ENCODE results near the gene MNS1. TPM values are rescaled to one million over a fixed set of nuclear protein-coding genes. Genes with fewer than 3 reads are reported as not detected.

Gene MNS1
- total RNA-seq, 1 donor from 2014 or later: 0.86 TPM

- no peak overlapping the region for H3K4me3 Mint-ChIP-seq (ENCODE audit: unreplicated experiment)
Observed at GRCh38 chr15:56472278-56472677, 7.3 kb upstream of the MNS1 start.

GRCh38 chr15:56471440-56472069 is 6.6 kb upstream of the MNS1 start:
- H3K27ac Mint-ChIP-seq (ENCODE audit: unreplicated experiment): no peak overlapping the region
- no peaks in the 10 kb centered on the region for H3K9me3 ChIP-seq (ENCODE audit: insufficient read depth, low read depth, low read length)
- TF ChIP-seq CTCF (IDR thresholded peaks at IDR 0.05; ENCODE audit: insufficient read depth, low read depth, low read length) (no peak), EZH2 (IDR thresholded peaks at IDR 0.05; ENCODE audit: insufficient read depth, low read length) (no peak)
- H3K4me1 Mint-ChIP-seq (ENCODE audit: low read depth, unreplicated experiment): peaks cover 6% of the 10 kb centered on the region
- no peak overlapping the region for H3K4me3 Mint-ChIP-seq (ENCODE audit: unreplicated experiment)
- DNase-seq (ENCODE audit: low read depth) (no peak), FAIRE-seq (no peak)
- H3K27ac ChIP-seq (ENCODE audit: low read depth, low read length): no peak overlapping the region
- H3K4me2 ChIP-seq (ENCODE audit: low read length): no peak overlapping the region
- peaks cover 6% of the 10 kb centered on the region for H3K27me3 Mint-ChIP-seq (ENCODE audit: low read depth, unreplicated experiment)
- H3K36me3 ChIP-seq (ENCODE audit: insufficient read depth, low read length): no peaks in the 10 kb centered on the region
- no peak overlapping the region for H3K4me3 ChIP-seq (ENCODE audit: insufficient read depth, low read depth, low read length)
- no peaks in the 10 kb centered on the region for H4K20me1 ChIP-seq (ENCODE audit: insufficient read depth, low read length)
- H3K79me2 ChIP-seq (ENCODE audit: insufficient read depth, low read length): no peaks in the 10 kb centered on the region
- H3K4me1 ChIP-seq (ENCODE audit: insufficient read depth, low read length): no peaks in the 10 kb centered on the region
- H2AFZ ChIP-seq (ENCODE audit: low read depth, low read length): no peak overlapping the region
- peaks cover 14% of the 10 kb centered on the region for H3K27me3 ChIP-seq (ENCODE audit: insufficient read depth, low read length)
- no peaks in the 10 kb centered on the region for H3K9me3 Mint-ChIP-seq (ENCODE audit: unreplicated experiment)
- H3K36me3 Mint-ChIP-seq (ENCODE audit: low read depth, unreplicated experiment): no peaks in the 10 kb centered on the region
- H3K9ac ChIP-seq (ENCODE audit: low read length): no peak overlapping the region

More at GRCh38 chr15:56472278-56472677, 7.3 kb upstream of the MNS1 start:
- Histone ChIP-seq H3K4me2 (ENCODE audit: low read length) (no peak overlapping the region), H4K20me1 (ENCODE audit: insufficient read depth, low read length) (no peaks in the 10 kb centered on the region), H3K9ac (ENCODE audit: low read length) (no peak overlapping the region), H3K27ac (ENCODE audit: low read depth, low read length) (no peak overlapping the region), H3K9me3 (ENCODE audit: insufficient read depth, low read depth, low read length) (no peaks in the 10 kb centered on the region), H3K27me3 (ENCODE audit: insufficient read depth, low read length) (peaks cover 14% of the 10 kb centered on the region), H2AFZ (ENCODE audit: low read depth, low read length) (no peak overlapping the region), H3K36me3 (ENCODE audit: insufficient read depth, low read length) (no peaks in the 10 kb centered on the region), H3K4me3 (ENCODE audit: insufficient read depth, low read depth, low read length) (no peak overlapping the region), H3K4me1 (ENCODE audit: insufficient read depth, low read length) (no peaks in the 10 kb centered on the region), H3K79me2 (ENCODE audit: insufficient read depth, low read length) (no peaks in the 10 kb centered on the region)
- DNase-seq (ENCODE audit: low read depth) (no peak), FAIRE-seq (no peak)
- Mint-ChIP-seq H3K27me3 (ENCODE audit: low read depth, unreplicated experiment) (peaks cover 6% of the 10 kb centered on the region), H3K27ac (ENCODE audit: unreplicated experiment) (no peak overlapping the region), H3K4me1 (ENCODE audit: low read depth, unreplicated experiment) (peaks cover 6% of the 10 kb centered on the region), H3K9me3 (ENCODE audit: unreplicated experiment) (no peaks in the 10 kb centered on the region), H3K36me3 (ENCODE audit: low read depth, unreplicated experiment) (no peaks in the 10 kb centered on the region)
- TF ChIP-seq CTCF (IDR thresholded peaks at IDR 0.05; ENCODE audit: insufficient read depth, low read depth, low read length) (no peak), EZH2 (IDR thresholded peaks at IDR 0.05; ENCODE audit: insufficient read depth, low read length) (no peak)

GRCh38 chr15:56469483-56469882 is 4.5 kb upstream of the MNS1 start:
- H3K4me1 ChIP-seq (ENCODE audit: insufficient read depth, low read length): peaks cover 4% of the 10 kb centered on the region
- DNase-seq (ENCODE audit: low read depth): no peak
- H3K4me1 Mint-ChIP-seq (ENCODE audit: low read depth, unreplicated experiment): peaks cover 6% of the 10 kb centered on the region
- no peak overlapping the region for H2AFZ ChIP-seq (ENCODE audit: low read depth, low read length)
- no peak overlapping the region for H3K4me3 Mint-ChIP-seq (ENCODE audit: unreplicated experiment)
- H3K9me3 ChIP-seq (ENCODE audit: insufficient read depth, low read depth, low read length): no peaks in the 10 kb centered on the region
- no peak for FAIRE-seq
- no peaks in the 10 kb centered on the region for H3K36me3 ChIP-seq (ENCODE audit: insufficient read depth, low read length)
- no peak overlapping the region for H3K4me2 ChIP-seq (ENCODE audit: low read length)
- no peaks in the 10 kb centered on the region for H3K79me2 ChIP-seq (ENCODE audit: insufficient read depth, low read length)
- no peaks in the 10 kb centered on the region for H4K20me1 ChIP-seq (ENCODE audit: insufficient read depth, low read length)
- peaks cover 4% of the 10 kb centered on the region for H3K27me3 Mint-ChIP-seq (ENCODE audit: low read depth, unreplicated experiment)
- no peak overlapping the region for H3K27ac ChIP-seq (ENCODE audit: low read depth, low read length)
- H3K27me3 ChIP-seq (ENCODE audit: insufficient read depth, low read length): peaks cover 14% of the 10 kb centered on the region
- TF ChIP-seq EZH2 (IDR thresholded peaks at IDR 0.05; ENCODE audit: insufficient read depth, low read length) (no peak), CTCF (IDR thresholded peaks at IDR 0.05; ENCODE audit: insufficient read depth, low read depth, low read length) (no peak)
- no peak overlapping the region for H3K9ac ChIP-seq (ENCODE audit: low read length)
- no peaks in the 10 kb centered on the region for H3K9me3 Mint-ChIP-seq (ENCODE audit: unreplicated experiment)
- H3K36me3 Mint-ChIP-seq (ENCODE audit: low read depth, unreplicated experiment): no peaks in the 10 kb centered on the region
- H3K27ac Mint-ChIP-seq (ENCODE audit: unreplicated experiment): no peak overlapping the region
- no peak overlapping the region for H3K4me3 ChIP-seq (ENCODE audit: insufficient read depth, low read depth, low read length)
